HepG2 (cell line): ENCODE results near the gene JAZF1. TPM values are rescaled to one million over a fixed set of nuclear protein-coding genes. Genes with fewer than 3 reads are reported as not detected.

Experiments used
- ATAC-seq: fragments of 200-7000 bp; cut with Tn5 transposase; 3 replicates; pipeline ENCODE4 v1.9.1; 2020; ENCODE audit warnings: mild to moderate bottlenecking, moderate library complexity
- BruUV-seq: library from RNA; stranded (reverse); fragments of 400-500 nt; replicated peaks from 2 replicates; lab custom pipeline; 2021; lab: Mats Ljungman, UMichigan
- CTCF ChIA-PET: fragments of 300-600 bp; formaldehyde crosslinking; extraction: SDS; loops from one replicate; lab custom pipeline; 2021; ENCODE audit warnings: low total read pairs, inconsistent platforms, low intra/inter-chr PET ratio; lab: Yijun Ruan, JAX
- POLR2A ChIA-PET: fragments of 350-600 bp; sonication (Branson Sonifier 250); formaldehyde crosslinking; loops from one replicate; lab custom pipeline; 2020; ENCODE audit warnings: antibody characterized with exemption, inconsistent platforms; lab: Yijun Ruan, JAX
- DNase-seq: peaks from one replicate; pipeline ENCODE4 v3.0.0-alpha.2; 2015; ENCODE audit warnings: low spot score
- FAIRE-seq: peaks from 3 replicates; lab custom pipeline; 2011; peaks lifted over from hg19 to GRCh38; lab: Jason Lieb, UNC
- H2AFZ ChIP-seq: one replicate; pipeline ENCODE4 v1.6.1; 2011; ENCODE audit warnings: low read length, inconsistent platforms
- H3K27ac ChIP-seq: fragments of 300-600 bp; 3 replicates; pipeline ENCODE4 v1.8.0; 2011; ENCODE audit warnings: mixed run types, mild to moderate bottlenecking, mixed read lengths, low read length, inconsistent platforms; ENCODE audit not compliant: insufficient read depth; ENCODE audit errors: extremely low read length
- H3K27me3 ChIP-seq, 2 experiments: fragments of 200-600 bp in 1 of 2; 2 replicates in 1 of 2; 3 replicates in 1 of 2; pipeline versions ENCODE4 v1.6.0 to v1.8.0; 2011; ENCODE audit warnings: low read length in 2 of 2, mild to moderate bottlenecking in 2 of 2, moderate library complexity in 2 of 2, inconsistent platforms in 1 of 2; ENCODE audit not compliant: insufficient read depth in 2 of 2, control insufficient read depth in 1 of 2
- H3K36me3 ChIP-seq, 2 experiments: fragments of 200-600 bp in 1 of 2; replicated peaks in 1 of 2; 2 replicates in 1 of 2; 3 replicates in 1 of 2; pipeline versions ENCODE4 v1.5.1 to v1.8.0; 2011; ENCODE audit warnings: low read length in 2 of 2, inconsistent platforms in 1 of 2; ENCODE audit not compliant: insufficient read depth in 2 of 2, control insufficient read depth in 1 of 2
- H3K4me1 ChIP-seq: 2 replicates; pipeline ENCODE4 v1.5.1; 2012; ENCODE audit warnings: low read length, inconsistent platforms; ENCODE audit not compliant: insufficient read depth
- H3K4me2 ChIP-seq: 2 replicates; pipeline ENCODE4 v1.6.0; 2011; ENCODE audit warnings: low read depth, low read length, inconsistent platforms
- H3K4me3 ChIP-seq, 3 experiments: fragments of 200-600 bp in 1 of 3; sonication (generic), shearing (Covaris generic) in 1 of 3; replicated peaks in 1 of 3; 2 replicates each; pipeline ENCODE4 v1.5.1; 2011 to 2016; ENCODE audit warnings: low read length in 3 of 3, inconsistent platforms in 2 of 3, low read depth in 2 of 3, mild to moderate bottlenecking in 2 of 3, control low read depth in 1 of 3, mixed read lengths in 1 of 3; ENCODE audit not compliant: insufficient read depth in 1 of 3
- H3K79me2 ChIP-seq: one replicate; pipeline ENCODE4 v1.6.1; 2011; ENCODE audit warnings: low read length, inconsistent platforms; ENCODE audit not compliant: insufficient read depth
- H3K9ac ChIP-seq: 2 replicates; pipeline ENCODE4 v1.6.0; 2011; ENCODE audit warnings: mild to moderate bottlenecking, low read depth, low read length, inconsistent platforms; ENCODE audit not compliant: insufficient read depth
- H3K9me3 ChIP-seq: 2 replicates; pipeline ENCODE4 v1.5.1; 2012; ENCODE audit warnings: mild to moderate bottlenecking, low read length
- H4K20me1 ChIP-seq: 2 replicates; pipeline ENCODE4 v1.6.0; 2011; ENCODE audit warnings: inconsistent platforms, mild to moderate bottlenecking, low read length, moderate library complexity; ENCODE audit not compliant: insufficient read depth
- HIVEP1 ChIP-seq: sonication (generic); formaldehyde crosslinking; IDR thresholded peaks from 2 replicates; pipeline ENCODE4 v1.4.0; 2020; ENCODE audit warnings: mild to moderate bottlenecking, missing genetic modification reagents
- RAD51 ChIP-seq: fragments of 450-650 bp; IDR thresholded peaks from 2 replicates; pipeline ENCODE4 v1.6.1; 2016; ENCODE audit warnings: borderline replicate concordance
- RBM39 ChIP-seq: fragments of 200-400 bp; formaldehyde crosslinking; IDR thresholded peaks from one replicate; pipeline ENCODE4 v1.6.1; 2018; ENCODE audit warnings: antibody characterized with exemption, mild to moderate bottlenecking, low read depth, low read length; ENCODE audit not compliant: poor library complexity, severe bottlenecking
- RNF2 ChIP-seq: fragments of 450-650 bp; conservative IDR thresholded peaks from 2 replicates; pipeline ENCODE4 v1.6.1; 2016; ENCODE audit warnings: low read depth
- SMAD9 ChIP-seq: sonication (generic); formaldehyde crosslinking; IDR thresholded peaks from 2 replicates; pipeline ENCODE4 v1.5.1; 2020; ENCODE audit warnings: mild to moderate bottlenecking, missing genetic modification reagents
- ZFP36L1 ChIP-seq: sonication (generic); formaldehyde crosslinking; IDR thresholded peaks from 2 replicates; pipeline ENCODE4 v1.8.0; 2022; ENCODE audit warnings: mild to moderate bottlenecking, missing genetic modification reagents, moderate library complexity
- ZNF674 ChIP-seq: sonication (generic); formaldehyde crosslinking; IDR thresholded peaks from 2 replicates; pipeline ENCODE4 v1.5.0; 2020; ENCODE audit warnings: low read depth, mild to moderate bottlenecking, missing genetic modification reagents
- ZNF691 ChIP-seq: sonication (generic); formaldehyde crosslinking; IDR thresholded peaks from 2 replicates; pipeline ENCODE4 v1.4.0; 2020; ENCODE audit warnings: missing genetic modification reagents, low read depth, mild to moderate bottlenecking, borderline replicate concordance
- WGBS: methylation state at CpG from one replicate; pipeline ENCODE4 v1.1.6; 2017; ENCODE audit warnings: low lambda C conversion rate; 5-methylcytosine and 5-hydroxymethylcytosine counted together
- in situ Hi-C: cut with HindIII; loops from 2 replicates; pipeline ENCODE4 v1.10.0; 2017; ENCODE audit warnings: low pct_unique_long_range_greater_than_20kb; ENCODE audit not compliant: extremely low pct_ligation_motif_present
- intact Hi-C: fragments of 100-400 bp; cut with micrococcal nuclease; formaldehyde crosslinking; loops from one replicate; pipeline ENCODE4 v1.10.0; 2022; ENCODE audit not compliant: unreplicated experiment
- polyA plus RNA-seq, 8 experiments: library from polyadenylated mRNA; depleted of rRNA in 3 of 8; stranded (reverse) in 7 of 8; unstranded in 1 of 8; fragments of >200 nt; fragmentation: Illumina TruSeq in 4 of 8; extraction: Trizol in 4 of 8; gene quantifications; 2 replicates each; pipeline versions ENCODE4 v1.2.1 to v1.2.3, GENCODE V29; 2011 to 2016; ENCODE audit warnings: low read depth in 4 of 8, missing spikeins in 1 of 8, mixed read lengths in 1 of 8; ENCODE audit not compliant: insufficient read depth in 1 of 8
- total RNA-seq, 5 experiments: library from RNA; depleted of rRNA; stranded (reverse); fragments of >200 nt; fragmentation: Illumina TruSeq; extraction: Trizol; gene quantifications; 2 replicates each; pipeline ENCODE4 v1.2.3, GENCODE V29; 2016; ENCODE audit warnings: low read depth in 1 of 5
- TF ChIP-seq, protein P1 (sequence below): sonication (generic); formaldehyde crosslinking; IDR thresholded peaks from 2 replicates; pipeline ENCODE4 v1.8.1; 2023; ENCODE audit warnings: mild to moderate bottlenecking, inconsistent platforms, moderate library complexity, missing genetic modification reagents, borderline replicate concordance
- TF ChIP-seq, protein P2 (sequence below), 2 experiments: sonication (generic) in 1 of 2; formaldehyde crosslinking in 1 of 2; IDR thresholded peaks; 2 replicates each; pipeline versions ENCODE4 v1.6.1 to v1.9.0; 2014 to 2022; ENCODE audit warnings: antibody characterized with exemption in 1 of 2, borderline replicate concordance in 1 of 2, inconsistent platforms in 1 of 2, low read depth in 1 of 2, missing genetic modification reagents in 1 of 2

The JAZF1 gene
- total and polyA plus RNA-seq, 2 of the 13 experiments (the other 11 are each of a cell fraction or from before 2014, with no cell fraction given) = not detected

- ATAC-seq = no peak
- intact Hi-C loops (no loop called here), in situ Hi-C loops (no loop called here)
- FAIRE-seq = no peak
- Histone ChIP-seq H4K20me1 (no peaks in the 10 kb centered on the region), H3K27ac (no peak overlapping the region), H3K4me3 (no peak overlapping the region), H3K4me1 (no peaks in the 10 kb centered on the region), H3K4me2 (no peak overlapping the region), H3K27me3 (peaks cover 0 to 4% of the 10 kb centered on the region in 2 experiments; a peak in 3 of 5 replicates), H3K36me3 (no peaks in the 10 kb centered on the region), H3K9ac (no peak overlapping the region), H3K9me3 (no peaks in the 10 kb centered on the region), H3K79me2 (no peaks in the 10 kb centered on the region), H2AFZ (no peak overlapping the region)
- no TSS peak for BruUV-seq
- CTCF ChIA-PET = no interaction called here
- no peak for DNase-seq
- POLR2A ChIA-PET = no interaction called here
- 0% methylated on average over 1 of the region's 1 CpG for WGBS
- TF ChIP-seq, protein P1, sequence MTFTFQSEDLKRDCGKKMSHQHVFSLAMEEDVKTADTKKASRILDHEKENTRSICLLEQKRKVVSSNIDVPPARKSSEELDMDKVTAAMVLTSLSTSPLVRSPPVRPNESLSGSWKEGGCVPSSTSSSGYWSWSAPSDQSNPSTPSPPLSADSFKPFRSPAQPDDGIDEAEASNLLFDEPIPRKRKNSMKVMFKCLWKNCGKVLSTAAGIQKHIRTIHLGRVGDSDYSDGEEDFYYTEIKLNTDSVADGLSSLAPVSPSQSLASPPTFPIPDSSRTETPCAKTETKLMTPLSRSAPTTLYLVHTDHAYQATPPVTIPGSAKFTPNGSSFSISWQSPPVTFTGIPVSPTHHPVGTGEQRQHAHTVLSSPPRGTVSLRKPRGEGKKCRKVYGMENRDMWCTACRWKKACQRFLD = no peak
- TF ChIP-seq ZNF691 (CRISPR knock-in tag) (no peak), HIVEP1 (CRISPR knock-in tag) (no peak), ZFP36L1 (CRISPR knock-in tag) (no peak), SMAD9 (CRISPR knock-in tag) (no peak), ZNF674 (CRISPR knock-in tag) (no peak), RNF2 (no peak), RAD51 (no peak), RBM39 (no peak)
- TF ChIP-seq, protein P2, sequence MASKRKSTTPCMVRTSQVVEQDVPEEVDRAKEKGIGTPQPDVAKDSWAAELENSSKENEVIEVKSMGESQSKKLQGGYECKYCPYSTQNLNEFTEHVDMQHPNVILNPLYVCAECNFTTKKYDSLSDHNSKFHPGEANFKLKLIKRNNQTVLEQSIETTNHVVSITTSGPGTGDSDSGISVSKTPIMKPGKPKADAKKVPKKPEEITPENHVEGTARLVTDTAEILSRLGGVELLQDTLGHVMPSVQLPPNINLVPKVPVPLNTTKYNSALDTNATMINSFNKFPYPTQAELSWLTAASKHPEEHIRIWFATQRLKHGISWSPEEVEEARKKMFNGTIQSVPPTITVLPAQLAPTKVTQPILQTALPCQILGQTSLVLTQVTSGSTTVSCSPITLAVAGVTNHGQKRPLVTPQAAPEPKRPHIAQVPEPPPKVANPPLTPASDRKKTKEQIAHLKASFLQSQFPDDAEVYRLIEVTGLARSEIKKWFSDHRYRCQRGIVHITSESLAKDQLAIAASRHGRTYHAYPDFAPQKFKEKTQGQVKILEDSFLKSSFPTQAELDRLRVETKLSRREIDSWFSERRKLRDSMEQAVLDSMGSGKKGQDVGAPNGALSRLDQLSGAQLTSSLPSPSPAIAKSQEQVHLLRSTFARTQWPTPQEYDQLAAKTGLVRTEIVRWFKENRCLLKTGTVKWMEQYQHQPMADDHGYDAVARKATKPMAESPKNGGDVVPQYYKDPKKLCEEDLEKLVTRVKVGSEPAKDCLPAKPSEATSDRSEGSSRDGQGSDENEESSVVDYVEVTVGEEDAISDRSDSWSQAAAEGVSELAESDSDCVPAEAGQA (IDR thresholded peaks at IDR 0.05; ENCODE audit: low read depth) = no peak
- TF ChIP-seq, protein P2 (CRISPR knock-in tag; IDR thresholded peaks at IDR 0.05; ENCODE audit: borderline replicate concordance) = no peak
Measured at GRCh38 chr7:28201131-28201530, 20.5 kb upstream of the JAZF1 start.
